ENCODE data around the gene AHNAK2.

GRCh38 chr14:104899781-104900180 lies 78.4 kb downstream of the AHNAK2 start:
- TF ChIP-seq EZH2phosphoT487 (IDR thresholded peaks at IDR 0.05; ENCODE audit: insufficient read depth, low read depth) = no peak
- no peak for TF ChIP-seq EZH2 (IDR thresholded peaks at IDR 0.05; ENCODE audit: insufficient read depth, poor library complexity, severe bottlenecking)
